Transverse colon (tissue), 4 donors: ENCODE measurements around the gene SNX13. TPM values are rescaled to one million over a fixed set of nuclear protein-coding genes. Genes with fewer than 3 reads are reported as not detected.

ENCODE experiments used
- DNase-seq: peaks from one replicate; pipeline ENCODE4 v3.0.0-alpha.2; 2019
- H3K27ac ChIP-seq, 4 donors: fragments of 200-600 bp; sonication (generic); 2 replicates each; pipeline ENCODE4 v1.5.1; 2016 to 2018; ENCODE audit warnings: inconsistent platforms in 4 of 4
- H3K27me3 ChIP-seq: fragments of 200-600 bp; sonication (generic); 2 replicates; pipeline ENCODE4 v1.5.1; 2017; ENCODE audit warnings: inconsistent platforms
- H3K36me3 ChIP-seq, 4 donors: fragments of 200-600 bp; sonication (generic); 2 replicates each; pipeline ENCODE4 v1.5.1; 2017 to 2019; ENCODE audit warnings: inconsistent platforms in 4 of 4
- H3K4me1 ChIP-seq, 4 donors: fragments of 200-600 bp; sonication (generic); 2 replicates each; pipeline ENCODE4 v1.5.1; 2017 to 2020; ENCODE audit warnings: inconsistent platforms in 4 of 4
- H3K4me3 ChIP-seq, 4 donors: fragments of 200-600 bp; sonication (generic); 1 replicate in 1 of 4; 2 replicates in 3 of 4; pipeline versions ENCODE4 v1.5.1 to v1.6.1; 2017 to 2019; ENCODE audit warnings: inconsistent platforms in 4 of 4
- H3K9me3 ChIP-seq, 2 donors: fragments of 200-600 bp; sonication (generic); 2 replicates each; pipeline ENCODE4 v1.5.1; 2017 to 2019; ENCODE audit warnings: inconsistent platforms in 2 of 2
- CTCF ChIP-seq, 5 experiments: fragments of 200-600 bp in 3 of 5; fragments of 450-650 bp in 2 of 5; sonication (generic) in 3 of 5; IDR thresholded peaks; 1 replicate in 2 of 5; 2 replicates in 3 of 5; pipeline ENCODE4 v1.5.1; 2016 to 2017; ENCODE audit warnings: antibody characterized with exemption in 5 of 5, inconsistent platforms in 3 of 5, mild to moderate bottlenecking in 2 of 5, moderate library complexity in 1 of 5
- EP300 ChIP-seq: sonication (generic); formaldehyde crosslinking; IDR thresholded peaks from one replicate; pipeline ENCODE4 v1.6.1; 2017; ENCODE audit warnings: antibody characterized with exemption, low read depth
- POLR2A ChIP-seq: fragments of 450-650 bp; IDR thresholded peaks from one replicate; pipeline ENCODE4 v1.6.1; 2016; ENCODE audit warnings: antibody characterized with exemption, mild to moderate bottlenecking, moderate library complexity
- POLR2AphosphoS5 ChIP-seq, 3 donors: sonication (generic); formaldehyde crosslinking; IDR thresholded peaks; one replicate each; pipeline ENCODE4 v1.6.1; 2016; ENCODE audit warnings: antibody characterized with exemption in 3 of 3
- WGBS, 2 donors: methylation state at CpG; one replicate each; pipeline ENCODE4 v1.1.5; 2018; ENCODE audit warnings: low coverage in 1 of 2; 5-methylcytosine and 5-hydroxymethylcytosine counted together
- in situ Hi-C, 4 donors: fragments of 200-750 bp; cut with MboI; loops; one replicate each; pipeline versions ENCODE4 v1.15.0 to v1.15.1; 2017; ENCODE audit warnings: low sequenced_read_pairs in 3 of 4, low pct_ligation_motif_present in 1 of 4, low pct_unique_long_range_greater_than_20kb in 1 of 4
- intact Hi-C: fragments of 100-400 bp; cut with DNase I; formaldehyde crosslinking; loops from one replicate; pipeline ENCODE4 v1.15.1; 2023; ENCODE audit warnings: low total_unique reads
- total RNA-seq, 4 donors: library from RNA; depleted of rRNA; stranded (reverse); fragments of >200 nt; gene quantifications; one replicate each; pipeline ENCODE4 v1.1.0, GENCODE V29; 2016

The SNX13 gene
- total RNA-seq, 4 donors from 2014 or later = 11.3 to 83.8 (median 69.0) TPM

DNA sequence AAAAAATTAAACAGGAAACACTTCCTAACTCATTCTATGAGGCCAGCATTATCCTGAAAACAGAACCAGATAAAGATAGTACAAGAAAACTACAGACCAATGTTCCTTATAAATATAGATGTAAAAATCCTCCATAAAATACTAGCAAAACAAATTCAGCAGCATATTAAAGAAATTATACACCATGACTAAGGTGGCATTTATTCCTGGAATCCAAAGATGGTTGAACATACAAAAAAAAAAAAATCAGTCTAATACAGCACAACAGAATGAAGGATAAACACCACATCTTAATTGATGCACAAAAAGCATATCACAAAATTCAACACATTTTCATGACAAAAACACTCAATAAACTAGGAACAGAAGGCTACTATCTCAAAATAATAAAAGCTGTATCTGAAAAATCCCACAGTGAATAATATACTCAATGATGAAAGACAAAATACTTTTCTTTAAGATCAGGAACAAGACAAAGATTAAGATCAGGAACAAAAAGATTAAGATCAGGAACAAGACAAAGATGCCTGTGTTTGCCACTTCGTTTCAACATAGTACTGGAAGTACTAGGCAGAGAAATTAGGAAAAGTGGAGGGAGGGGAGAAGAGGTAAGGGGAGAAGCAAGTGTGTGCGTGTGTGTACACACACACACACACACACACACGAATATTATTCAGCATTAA lies 95.6 kb downstream of the SNX13 start:
- H3K27ac ChIP-seq = no peak overlapping the region
- TF ChIP-seq POLR2A = no peak
- H3K4me1 ChIP-seq = no peaks in the 10 kb centered on the region
- H3K27me3 ChIP-seq = no peaks in the 10 kb centered on the region
- in situ Hi-C loops (no loop called here), intact Hi-C loops (no loop called here)
- DNase-seq = no peak
- H3K4me3 ChIP-seq = no peak overlapping the region
- no peaks in the 10 kb centered on the region for H3K9me3 ChIP-seq
- WGBS, 2 donors = 78 to 88% methylated on average over 1 to 3 of the region's 3 CpGs
- peaks cover 0 to 16% (median 1%) of the 10 kb centered on the region in 4 donors for H3K36me3 ChIP-seq

- intact Hi-C loops = no loop called here
- H3K4me3 ChIP-seq = no peak overlapping the region
- 68 to 76% methylated on average over 4 of the region's 4 CpGs for WGBS, 2 donors
- no peak for DNase-seq
- no peaks in the 10 kb centered on the region for H3K9me3 ChIP-seq
- peaks cover 0 to 22% (median 4%) of the 10 kb centered on the region in 4 donors for H3K36me3 ChIP-seq
- no peaks in the 10 kb centered on the region for H3K27me3 ChIP-seq
- TF ChIP-seq POLR2A = no peak
- TF ChIP-seq EP300 = no peak
- H3K27ac ChIP-seq = no peak overlapping the region
- in situ Hi-C loops = no loop called here
- no peaks in the 10 kb centered on the region for H3K4me1 ChIP-seq
Measured at GRCh38 chr7:17844022-17844421, 96.3 kb downstream of the SNX13 start.

GRCh38 chr7:17843041-17843440 lies 97.3 kb downstream of the SNX13 start:
- TF ChIP-seq CTCF (IDR thresholded peaks at IDR 0.05) = no peak
- TF ChIP-seq POLR2AphosphoS5 (IDR thresholded peaks at IDR 0.05) = no peak
- TF ChIP-seq EP300 = no peak
- no peak for TF ChIP-seq POLR2A
- intact Hi-C loops = no loop called here
- H3K36me3 ChIP-seq = peaks cover 0 to 32% (median 8%) of the 10 kb centered on the region in 4 donors
- no peak overlapping the region for H3K27ac ChIP-seq
- H3K4me3 ChIP-seq = no peak overlapping the region
- no peaks in the 10 kb centered on the region for H3K4me1 ChIP-seq
- no peaks in the 10 kb centered on the region for H3K9me3 ChIP-seq
- H3K27me3 ChIP-seq = no peaks in the 10 kb centered on the region
- DNase-seq = no peak
- in situ Hi-C loops = no loop called here

- in situ Hi-C loops (no loop called here), intact Hi-C loops (no loop called here)
- TF ChIP-seq POLR2A (no peak), POLR2AphosphoS5 (IDR thresholded peaks at IDR 0.05) (no peak), CTCF (IDR thresholded peaks at IDR 0.05) (no peak), EP300 (no peak)
- DNase-seq = no peak
- Histone ChIP-seq H3K27ac (no peak overlapping the region), H3K4me3 (no peak overlapping the region), H3K4me1 (no peaks in the 10 kb centered on the region), H3K27me3 (no peaks in the 10 kb centered on the region), H3K36me3 (peaks cover 0 to 8% (median 0%) of the 10 kb centered on the region in 4 donors), H3K9me3 (no peaks in the 10 kb centered on the region)
Measured at GRCh38 chr7:17832820-17833355, 107.4 kb downstream of the SNX13 start.

DNA sequence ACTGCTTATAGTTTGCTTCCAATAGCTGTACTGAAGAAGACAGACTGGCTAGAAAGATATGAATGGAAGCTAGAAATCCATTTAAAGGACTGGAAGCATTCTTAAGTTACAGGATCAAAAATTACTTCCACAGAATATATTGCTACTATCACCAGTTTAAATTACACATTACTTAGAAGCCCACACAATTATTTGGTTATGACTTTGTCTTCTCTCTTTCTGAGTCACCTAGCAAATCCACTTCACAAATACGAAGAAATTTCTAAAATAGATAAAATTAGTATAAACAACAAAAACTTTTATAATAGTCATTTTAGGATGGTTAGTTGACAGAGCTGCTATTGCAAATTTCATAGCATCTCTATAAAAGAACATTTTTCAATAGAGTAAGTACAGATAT lies 108.1 kb downstream of the SNX13 start:
- intact Hi-C loops = no loop called here
- WGBS, 2 donors = 61 to 67% methylated on average over 1 of the region's 1 CpG
- TF ChIP-seq EP300 = no peak
- TF ChIP-seq POLR2A = no peak
- no peak for TF ChIP-seq CTCF (IDR thresholded peaks at IDR 0.05)
- no peak for TF ChIP-seq POLR2AphosphoS5 (IDR thresholded peaks at IDR 0.05)
- in situ Hi-C loops = no loop called here
- Histone ChIP-seq H3K4me3 (no peak overlapping the region), H3K27ac (no peak overlapping the region), H3K27me3 (no peaks in the 10 kb centered on the region), H3K9me3 (no peaks in the 10 kb centered on the region), H3K36me3 (peaks cover 0 to 6% (median 0%) of the 10 kb centered on the region in 4 donors), H3K4me1 (no peaks in the 10 kb centered on the region)
- DNase-seq = no peak
